ENCODE results near the gene TAOK1. TPM values are rescaled to one million over a fixed set of nuclear protein-coding genes. Genes with fewer than 3 reads are reported as not detected.
"Not testable (repeated sequence)": the region's sequence is repeated elsewhere in the genome, so short reads cannot be mapped to it uniquely, and the experiment has no call there.

Gene TAOK1
- total RNA-seq, 1 donor from 2014 or later = 34.1 TPM

GRCh38 chr17:29451121-29451742 lies 61.1 kb downstream of the TAOK1 start:
- no peak for TF ChIP-seq CTCF (conservative IDR thresholded peaks at IDR 0.05; ENCODE audit: low read depth, low read length)

GRCh38 chr17:29458066-29458465 lies 67.9 kb downstream of the TAOK1 start:
- no peak for TF ChIP-seq CTCF (conservative IDR thresholded peaks at IDR 0.05; ENCODE audit: low read depth, low read length)
- DNase-seq (ENCODE audit: low read depth) = no peak
- no peak overlapping the region for H3K4me3 ChIP-seq (ENCODE audit: low read depth, low read length)

More at GRCh38 chr17:29451121-29451742, 61.1 kb downstream of the TAOK1 start:
- H3K4me3 ChIP-seq (ENCODE audit: low read depth, low read length) = no peak overlapping the region
- DNase-seq (ENCODE audit: low read depth) = no peak

GRCh38 chr17:29461483-29462206 lies 71.5 kb downstream of the TAOK1 start:
- no peak overlapping the region for H3K4me3 ChIP-seq (ENCODE audit: low read depth, low read length)
- no peak for TF ChIP-seq CTCF (conservative IDR thresholded peaks at IDR 0.05; ENCODE audit: low read depth, low read length)
- DNase-seq (ENCODE audit: low read depth) = no peak

- H3K4me3 ChIP-seq (ENCODE audit: low read depth, low read length) = no peak overlapping the region
- DNase-seq (ENCODE audit: low read depth) = no peak
- no peak for TF ChIP-seq CTCF (conservative IDR thresholded peaks at IDR 0.05; ENCODE audit: low read depth, low read length)
Observed at GRCh38 chr17:29469276-29469675, 79.1 kb downstream of the TAOK1 start.

- not testable (repeated sequence) for DNase-seq (ENCODE audit: low read depth); H3K4me3 ChIP-seq (ENCODE audit: low read depth, low read length)
Observed at GRCh38 chr17:29473437-29473836, 83.3 kb downstream of the TAOK1 start.

- H3K4me3 ChIP-seq (ENCODE audit: low read depth, low read length) = no peak overlapping the region
- no peak for TF ChIP-seq CTCF (conservative IDR thresholded peaks at IDR 0.05; ENCODE audit: low read depth, low read length)
- DNase-seq (ENCODE audit: low read depth) = no peak
Observed at GRCh38 chr17:29474297-29474696, 84.1 kb downstream of the TAOK1 start.

GRCh38 chr17:29475891-29476290 lies 85.7 kb downstream of the TAOK1 start:
- DNase-seq (ENCODE audit: low read depth) = no peak
- TF ChIP-seq CTCF (conservative IDR thresholded peaks at IDR 0.05; ENCODE audit: low read depth, low read length) = no peak

GRCh38 chr17:29480249-29480928 lies 90.2 kb downstream of the TAOK1 start:
- H3K4me3 ChIP-seq (ENCODE audit: low read depth, low read length); DNase-seq (ENCODE audit: low read depth): not testable (repeated sequence)

More at GRCh38 chr17:29475891-29476290, 85.7 kb downstream of the TAOK1 start:
- no peak overlapping the region for H3K4me3 ChIP-seq (ENCODE audit: low read depth, low read length)

Measured in epithelial cell of proximal tubule (primary cell).